Fibroblast of villous mesenchyme (primary cell): ENCODE data around the gene C2CD3. TPM values are rescaled to one million over a fixed set of nuclear protein-coding genes. Genes with fewer than 3 reads are reported as not detected.

Experiments
- DNase-seq: peaks from one replicate; pipeline ENCODE4 v3.0.0-alpha.2; 2010; ENCODE audit warnings: low read depth
- H3K4me3 ChIP-seq: 2 replicates; pipeline ENCODE4 v1.5.1; 2011; ENCODE audit warnings: low read depth, mild to moderate bottlenecking, low read length
- total RNA-seq: library from RNA; depleted of rRNA; stranded (reverse); fragments of >200 nt; gene quantifications from 2 replicates; pipeline ENCODE4 v1.2.3, GENCODE V29; 2012
- TF ChIP-seq, protein P1 (sequence below): IDR thresholded peaks from 2 replicates; pipeline ENCODE4 v1.5.1; 2012; ENCODE audit warnings: low read depth, mild to moderate bottlenecking, low read length; ENCODE audit not compliant: insufficient read depth

Gene C2CD3, protein sequence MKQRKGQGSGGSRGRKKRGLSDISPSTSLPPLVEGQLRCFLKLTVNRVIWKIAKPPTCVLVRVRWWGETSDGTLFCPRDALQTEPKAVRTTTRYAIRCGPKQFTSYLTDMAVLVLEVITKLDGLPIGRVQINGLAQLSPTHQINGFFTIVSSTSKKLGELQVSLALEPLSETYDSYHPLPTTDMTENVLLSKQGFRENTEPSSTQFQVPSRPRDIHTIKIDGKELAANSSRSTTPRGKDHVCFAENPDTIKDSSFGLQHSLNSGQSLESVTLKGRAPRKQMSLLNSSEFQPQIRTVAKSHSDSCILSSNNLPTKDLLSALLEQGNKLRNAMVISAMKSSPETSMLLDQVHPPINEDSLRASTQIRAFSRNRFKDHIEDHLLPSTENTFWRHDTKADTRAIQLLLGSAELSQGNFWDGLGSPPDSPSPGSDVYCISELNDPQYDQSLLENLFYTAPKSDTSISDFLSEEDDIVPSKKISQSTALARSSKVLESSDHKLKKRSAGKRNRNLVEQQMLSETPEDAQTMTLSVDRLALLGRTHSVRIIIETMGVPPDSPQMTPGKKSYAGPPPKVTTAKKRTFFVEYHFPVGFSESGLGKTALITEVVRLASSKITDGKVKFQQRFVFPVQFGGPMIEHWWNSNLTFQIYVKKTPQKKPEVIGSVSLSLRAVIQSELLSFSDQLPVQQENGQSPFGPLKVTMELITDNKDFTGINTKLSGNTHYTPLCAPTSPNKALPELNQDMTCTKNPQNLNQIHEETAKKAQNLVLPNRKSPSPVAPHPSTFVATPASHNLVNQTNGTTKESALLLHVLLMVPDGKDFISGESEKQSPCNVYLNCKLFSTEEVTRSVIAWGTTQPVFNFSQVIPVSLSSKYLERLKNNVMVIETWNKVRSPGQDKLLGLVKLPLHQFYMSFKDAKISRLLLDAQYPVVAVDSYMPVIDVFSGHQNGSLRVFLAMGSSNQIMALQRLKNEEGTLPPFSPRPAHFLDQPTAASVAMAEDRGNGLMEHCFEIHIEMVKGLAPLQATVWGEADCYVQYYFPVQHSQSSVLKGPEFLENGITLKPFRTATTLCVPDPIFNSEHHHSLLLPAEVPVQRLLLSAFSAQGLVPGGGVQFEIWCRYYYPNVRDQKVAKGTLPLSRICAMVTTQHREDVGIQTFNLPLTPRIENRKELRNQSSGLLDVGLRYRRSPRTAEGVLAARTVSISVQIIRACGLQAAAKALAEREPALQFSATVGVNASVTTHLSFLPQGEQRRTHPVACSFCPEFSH (N-terminal part only)
- total RNA-seq: 19.6 and 54.4 TPM in 2 replicates

DNA sequence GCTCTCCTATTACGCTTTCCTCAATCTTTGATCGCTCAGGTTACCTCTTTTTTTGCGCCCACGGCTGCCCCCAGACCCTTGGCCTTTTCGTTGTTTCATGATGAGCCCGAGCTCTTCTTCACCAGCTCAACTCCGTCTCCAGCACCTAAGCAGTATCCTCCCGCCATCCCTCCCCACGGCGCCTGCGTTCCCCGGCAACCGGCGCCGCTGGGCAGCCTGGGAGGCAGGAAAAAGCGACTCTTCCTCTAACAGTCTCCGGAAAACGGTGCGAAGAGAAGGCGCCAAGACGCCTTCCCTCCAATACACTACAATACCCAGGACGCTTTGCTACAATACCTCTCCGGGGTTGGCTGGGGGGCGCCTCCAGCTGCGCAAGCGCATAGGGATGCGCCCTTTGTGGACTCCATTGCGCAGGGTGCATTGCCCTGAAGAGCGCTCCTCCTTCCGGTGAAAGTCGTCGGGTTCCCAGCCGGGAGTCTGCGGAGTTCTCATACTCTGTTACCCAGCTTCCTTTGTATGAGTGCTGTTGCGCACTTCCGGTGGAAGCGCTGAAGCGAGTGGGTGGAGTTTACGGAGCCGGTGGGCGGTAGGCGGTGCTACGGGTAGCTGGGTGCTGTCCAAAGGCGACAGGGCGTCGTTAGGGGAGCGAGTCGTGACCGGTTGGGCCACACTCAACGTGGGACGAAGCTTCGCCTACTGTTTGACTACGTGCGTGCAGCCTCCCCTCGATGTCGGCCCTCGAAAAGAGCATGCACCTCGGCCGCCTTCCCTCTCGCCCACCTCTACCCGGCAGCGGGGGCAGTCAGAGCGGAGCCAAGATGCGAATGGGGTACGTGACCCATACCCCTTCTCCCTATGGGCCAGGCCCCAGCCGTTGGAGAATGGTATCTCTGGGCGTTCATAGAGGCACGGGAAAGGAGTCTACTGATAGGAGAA, at the start of gene C2CD3, which contains the start of gene PPME1:
TSS of gene C2CD3 (minus strand) at position 309 of the 936 bp plus-strand sequence. CDS start at position 99, 210 bp downstream.
TSS of gene PPME1 (plus strand) at position 596 of the 936 bp plus-strand sequence. CDS start at position 729, 133 bp downstream.
- DNase-seq: peak; percentile 100
- TF ChIP-seq, protein P1, sequence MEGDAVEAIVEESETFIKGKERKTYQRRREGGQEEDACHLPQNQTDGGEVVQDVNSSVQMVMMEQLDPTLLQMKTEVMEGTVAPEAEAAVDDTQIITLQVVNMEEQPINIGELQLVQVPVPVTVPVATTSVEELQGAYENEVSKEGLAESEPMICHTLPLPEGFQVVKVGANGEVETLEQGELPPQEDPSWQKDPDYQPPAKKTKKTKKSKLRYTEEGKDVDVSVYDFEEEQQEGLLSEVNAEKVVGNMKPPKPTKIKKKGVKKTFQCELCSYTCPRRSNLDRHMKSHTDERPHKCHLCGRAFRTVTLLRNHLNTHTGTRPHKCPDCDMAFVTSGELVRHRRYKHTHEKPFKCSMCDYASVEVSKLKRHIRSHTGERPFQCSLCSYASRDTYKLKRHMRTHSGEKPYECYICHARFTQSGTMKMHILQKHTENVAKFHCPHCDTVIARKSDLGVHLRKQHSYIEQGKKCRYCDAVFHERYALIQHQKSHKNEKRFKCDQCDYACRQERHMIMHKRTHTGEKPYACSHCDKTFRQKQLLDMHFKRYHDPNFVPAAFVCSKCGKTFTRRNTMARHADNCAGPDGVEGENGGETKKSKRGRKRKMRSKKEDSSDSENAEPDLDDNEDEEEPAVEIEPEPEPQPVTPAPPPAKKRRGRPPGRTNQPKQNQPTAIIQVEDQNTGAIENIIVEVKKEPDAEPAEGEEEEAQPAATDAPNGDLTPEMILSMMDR: peak; percentile 15

DNA sequence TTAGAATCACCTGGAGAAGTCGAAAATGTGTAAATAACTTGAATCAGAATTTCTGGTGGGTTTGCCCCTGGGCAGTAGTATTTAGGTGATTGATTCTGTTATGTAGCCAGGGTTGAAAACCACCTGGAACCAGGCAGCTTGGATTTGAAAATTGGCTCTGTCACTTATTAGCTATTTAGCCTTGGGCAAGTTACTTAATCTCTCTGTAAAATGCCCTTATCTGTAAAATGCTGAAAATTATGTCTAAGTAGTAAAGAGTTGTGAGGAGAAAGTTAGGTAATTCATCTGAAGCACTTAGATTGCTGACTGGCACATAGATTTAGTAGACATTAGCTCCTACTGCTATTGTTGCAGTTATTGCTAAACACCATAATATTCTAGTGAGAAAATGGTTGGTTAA, 49.6 kb upstream of the C2CD3 start:
- DNase-seq: peak; percentile 8
- TF ChIP-seq, protein P1: no peak
- no peak overlapping the region for H3K4me3 ChIP-seq

More for the DNA sequence above, at the start of gene C2CD3, which contains the start of gene PPME1:
- peak within 1 kb of the TSS; percentile 96 for H3K4me3 ChIP-seq

DNA sequence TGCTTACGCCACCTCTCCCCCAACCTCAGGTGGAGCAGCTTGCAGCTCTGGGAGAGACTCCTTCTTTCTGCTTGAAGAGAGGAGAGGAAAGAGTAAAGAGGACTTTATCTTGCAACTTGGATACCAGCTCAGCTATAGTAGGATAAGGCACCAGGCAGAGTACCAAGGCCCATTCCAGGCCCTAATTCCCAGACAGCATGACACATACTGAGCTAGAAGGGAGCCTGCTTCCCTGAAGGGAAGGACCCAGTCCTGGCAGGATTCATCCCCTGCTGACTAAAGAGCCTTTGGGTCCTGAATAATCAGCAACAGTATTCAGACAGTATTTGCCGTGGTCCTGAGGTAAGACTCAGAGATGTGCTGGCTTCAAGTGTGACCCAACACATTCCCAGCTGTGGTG, 41.7 kb upstream of the C2CD3 start:
- no peak overlapping the region for H3K4me3 ChIP-seq
- no peak for DNase-seq
- TF ChIP-seq, protein P1: no peak

DNA sequence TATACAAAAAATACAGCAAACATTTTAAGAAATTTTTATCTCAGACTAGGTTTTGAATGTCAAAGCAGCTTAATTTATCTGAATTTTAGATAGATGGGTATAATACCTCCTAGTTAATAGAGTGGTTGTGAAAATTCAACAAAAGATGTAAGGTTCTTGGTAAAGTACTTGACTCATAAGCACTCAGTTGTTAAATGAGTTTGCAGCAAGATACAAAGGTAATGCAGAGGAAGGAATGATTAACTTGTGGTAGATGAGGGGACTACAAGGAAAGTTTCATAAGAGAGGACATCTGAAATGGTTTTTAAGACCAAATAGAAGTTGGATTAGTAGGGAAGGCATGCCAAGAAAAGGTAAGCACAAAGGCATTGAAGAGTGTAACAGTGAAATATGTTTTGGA, 37.7 kb upstream of the C2CD3 start:
- H3K4me3 ChIP-seq: no peak overlapping the region
- no peak for DNase-seq
- TF ChIP-seq, protein P1: no peak

DNA sequence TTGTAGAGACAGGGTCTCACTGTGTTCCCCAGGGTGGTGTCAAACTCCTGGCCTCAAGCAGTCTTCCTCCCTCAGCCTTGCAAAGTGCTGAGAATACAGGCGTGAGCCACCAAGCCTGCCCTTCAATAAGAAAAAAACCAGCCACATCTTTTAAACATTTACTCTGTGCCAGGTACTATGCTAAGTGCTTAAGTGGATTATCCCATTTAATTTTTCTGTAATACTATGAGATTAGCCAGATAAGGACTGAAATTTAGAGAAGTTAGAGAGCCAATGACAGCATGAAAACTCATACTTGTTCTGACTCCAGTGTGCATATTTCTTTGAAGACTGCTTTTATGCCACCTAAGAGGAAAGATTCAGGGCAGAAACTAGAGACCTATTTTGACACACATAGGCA, 35.9 kb upstream of the C2CD3 start:
- no peak overlapping the region for H3K4me3 ChIP-seq
- no peak for DNase-seq
- TF ChIP-seq, protein P1: no peak
